NB4 (cell line): ENCODE results near the gene THSD4.

ENCODE experiments used
- DNase-seq: peaks from one replicate; pipeline ENCODE4 v3.0.0; 2010; ENCODE audit warnings: low read depth
- H3K4me3 ChIP-seq: one replicate; pipeline ENCODE4 v1.5.1; 2011; ENCODE audit warnings: mild to moderate bottlenecking, low read depth, low read length, moderate library complexity
- MYC ChIP-seq: IDR thresholded peaks from 2 replicates; pipeline ENCODE4 v1.6.1; 2011; ENCODE audit warnings: low read depth, low read length
- POLR2A ChIP-seq: IDR thresholded peaks from 2 replicates; pipeline ENCODE4 v1.6.1; 2011; ENCODE audit warnings: mild to moderate bottlenecking; ENCODE audit not compliant: insufficient read length; ENCODE audit errors: extremely low read depth
- TF ChIP-seq, protein P1 (sequence below): IDR thresholded peaks from one replicate; pipeline ENCODE4 v1.5.1; 2012; ENCODE audit warnings: low read depth, low read length
- TF ChIP-seq, protein P2 (sequence below): IDR thresholded peaks from 2 replicates; pipeline ENCODE4 v1.6.1; 2011; ENCODE audit warnings: low read depth, low read length

Gene THSD4

DNA sequence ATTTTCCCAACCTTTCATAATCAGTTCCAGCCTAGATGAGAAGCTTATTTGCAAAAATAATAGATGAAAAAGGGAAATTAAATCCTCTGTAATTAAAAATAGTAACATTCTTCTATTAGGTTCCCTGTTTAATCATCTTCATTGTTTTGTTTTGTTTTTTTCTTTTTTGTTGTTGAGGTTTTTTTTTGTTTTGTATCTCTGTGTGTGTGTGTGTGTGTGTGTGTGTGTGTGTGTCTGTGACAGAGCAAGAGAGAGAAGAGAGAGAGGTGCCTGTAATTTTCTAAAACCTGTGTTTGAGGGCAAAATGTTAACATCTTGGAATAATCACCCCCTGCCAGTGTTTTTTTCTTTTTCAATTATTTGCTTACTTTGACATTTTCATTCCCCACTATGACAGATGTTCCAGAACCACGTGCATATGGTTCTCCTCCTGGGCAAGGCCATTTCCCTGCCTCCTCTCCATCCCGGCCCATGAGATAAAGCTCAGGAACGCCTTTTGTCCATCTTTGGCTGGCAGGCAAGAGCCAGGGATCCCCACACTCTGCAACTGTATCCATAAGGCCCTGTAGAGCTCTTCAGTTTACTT is 573.3 kb downstream of the THSD4 start:
- DNase-seq, result no peak
- no peak overlapping the region for H3K4me3 ChIP-seq
- TF ChIP-seq MYC (no peak), POLR2A (no peak)
- TF ChIP-seq, protein P1, sequence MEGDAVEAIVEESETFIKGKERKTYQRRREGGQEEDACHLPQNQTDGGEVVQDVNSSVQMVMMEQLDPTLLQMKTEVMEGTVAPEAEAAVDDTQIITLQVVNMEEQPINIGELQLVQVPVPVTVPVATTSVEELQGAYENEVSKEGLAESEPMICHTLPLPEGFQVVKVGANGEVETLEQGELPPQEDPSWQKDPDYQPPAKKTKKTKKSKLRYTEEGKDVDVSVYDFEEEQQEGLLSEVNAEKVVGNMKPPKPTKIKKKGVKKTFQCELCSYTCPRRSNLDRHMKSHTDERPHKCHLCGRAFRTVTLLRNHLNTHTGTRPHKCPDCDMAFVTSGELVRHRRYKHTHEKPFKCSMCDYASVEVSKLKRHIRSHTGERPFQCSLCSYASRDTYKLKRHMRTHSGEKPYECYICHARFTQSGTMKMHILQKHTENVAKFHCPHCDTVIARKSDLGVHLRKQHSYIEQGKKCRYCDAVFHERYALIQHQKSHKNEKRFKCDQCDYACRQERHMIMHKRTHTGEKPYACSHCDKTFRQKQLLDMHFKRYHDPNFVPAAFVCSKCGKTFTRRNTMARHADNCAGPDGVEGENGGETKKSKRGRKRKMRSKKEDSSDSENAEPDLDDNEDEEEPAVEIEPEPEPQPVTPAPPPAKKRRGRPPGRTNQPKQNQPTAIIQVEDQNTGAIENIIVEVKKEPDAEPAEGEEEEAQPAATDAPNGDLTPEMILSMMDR, result no peak
- TF ChIP-seq, protein P2, sequence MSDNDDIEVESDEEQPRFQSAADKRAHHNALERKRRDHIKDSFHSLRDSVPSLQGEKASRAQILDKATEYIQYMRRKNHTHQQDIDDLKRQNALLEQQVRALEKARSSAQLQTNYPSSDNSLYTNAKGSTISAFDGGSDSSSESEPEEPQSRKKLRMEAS, result no peak

DNA sequence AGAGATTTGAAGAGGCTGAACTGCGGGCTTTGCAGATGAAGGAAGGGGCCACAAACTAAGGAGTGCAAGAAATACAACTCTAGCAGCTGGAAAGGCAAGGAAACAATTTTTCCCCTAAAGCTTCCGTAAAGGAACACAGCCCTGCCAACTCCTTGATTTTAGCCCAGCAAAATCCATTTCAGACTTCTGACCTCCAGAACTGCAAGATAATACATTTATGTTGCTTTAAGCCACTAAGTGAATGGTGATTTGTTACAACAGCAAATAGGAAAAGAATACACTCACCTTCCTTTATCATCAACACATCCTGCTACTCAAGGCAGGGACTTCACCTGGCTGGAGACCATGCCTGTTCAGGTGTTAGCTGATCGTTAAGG is 575.8 kb downstream of the THSD4 start:
- TF ChIP-seq, protein P2, result no peak
- TF ChIP-seq MYC (no peak), POLR2A (no peak)
- TF ChIP-seq, protein P1, result no peak
- no peak overlapping the region for H3K4me3 ChIP-seq

DNA sequence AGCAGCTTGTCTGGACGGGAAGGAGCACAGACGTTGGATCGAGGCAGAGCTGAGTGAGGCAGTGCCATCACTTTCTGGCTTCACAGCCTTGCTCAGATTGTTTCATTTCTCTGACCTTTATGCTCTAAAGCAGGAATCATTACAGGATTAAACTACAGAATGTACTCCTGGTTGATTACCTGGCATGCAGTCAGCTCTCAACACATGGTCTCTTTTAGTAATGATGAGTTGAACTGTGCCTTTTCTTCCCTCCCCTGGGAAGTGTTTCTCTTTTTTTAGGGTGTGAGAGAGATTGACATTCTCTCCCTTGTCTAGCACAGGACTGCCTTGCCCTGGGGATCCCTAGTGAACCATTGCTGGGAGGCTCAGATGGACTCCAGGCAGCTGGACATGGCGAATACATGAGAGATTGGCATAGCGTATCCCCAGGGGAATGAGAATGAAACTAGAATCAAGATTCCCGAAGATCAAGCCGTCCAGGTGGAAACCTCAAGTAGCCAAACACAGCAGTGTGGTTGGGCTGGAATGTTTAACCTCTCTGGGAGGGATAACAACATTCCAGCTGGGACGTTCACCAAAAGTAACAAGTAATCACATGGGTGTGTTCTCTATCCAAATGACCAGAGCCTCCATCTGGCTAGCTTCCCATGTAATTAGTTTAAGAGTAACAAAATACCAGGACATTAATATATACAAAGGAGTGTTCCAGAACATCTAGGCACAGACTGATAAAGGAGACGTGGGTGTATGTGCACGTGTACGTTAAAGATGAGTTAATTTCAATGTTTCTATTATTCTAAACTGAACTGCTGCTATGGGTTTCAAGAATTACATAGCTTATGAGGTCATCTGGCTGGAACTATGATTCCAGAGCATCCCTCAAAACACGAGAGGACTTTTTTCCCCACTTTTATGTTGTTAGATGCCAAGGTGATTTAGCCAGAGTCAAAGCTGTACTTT is 576.5 kb downstream of the THSD4 start:
- no peak overlapping the region for H3K4me3 ChIP-seq
- TF ChIP-seq POLR2A (no peak), MYC (no peak)
- TF ChIP-seq, protein P1, result no peak
- TF ChIP-seq, protein P2, result no peak
- no peak for DNase-seq

More for the DNA sequence above, 575.8 kb downstream of the THSD4 start:
- DNase-seq, result no peak

DNA sequence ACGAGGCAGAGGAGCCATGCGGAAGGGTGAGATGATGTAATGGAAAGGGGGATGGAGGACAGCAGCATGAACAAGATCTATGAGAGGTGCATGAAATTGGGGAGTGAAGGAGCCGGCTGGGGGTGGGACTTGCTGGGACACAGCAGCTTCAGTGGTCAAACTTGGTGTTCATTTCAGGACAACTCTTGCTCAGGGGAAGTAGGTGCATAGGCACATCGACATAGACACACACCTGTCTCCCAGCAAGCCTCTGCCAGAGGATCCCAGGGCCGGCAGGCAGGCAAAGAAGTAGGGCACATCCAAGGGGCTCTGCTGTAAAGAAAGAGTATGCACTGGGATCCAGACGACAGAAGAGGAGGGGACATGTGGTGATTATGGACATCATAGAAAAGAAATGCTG is 582.0 kb downstream of the THSD4 start:
- TF ChIP-seq, protein P2, result no peak
- TF ChIP-seq POLR2A (no peak), MYC (no peak)
- TF ChIP-seq, protein P1, result no peak
- DNase-seq, result no peak
- H3K4me3 ChIP-seq, result no peak overlapping the region

DNA sequence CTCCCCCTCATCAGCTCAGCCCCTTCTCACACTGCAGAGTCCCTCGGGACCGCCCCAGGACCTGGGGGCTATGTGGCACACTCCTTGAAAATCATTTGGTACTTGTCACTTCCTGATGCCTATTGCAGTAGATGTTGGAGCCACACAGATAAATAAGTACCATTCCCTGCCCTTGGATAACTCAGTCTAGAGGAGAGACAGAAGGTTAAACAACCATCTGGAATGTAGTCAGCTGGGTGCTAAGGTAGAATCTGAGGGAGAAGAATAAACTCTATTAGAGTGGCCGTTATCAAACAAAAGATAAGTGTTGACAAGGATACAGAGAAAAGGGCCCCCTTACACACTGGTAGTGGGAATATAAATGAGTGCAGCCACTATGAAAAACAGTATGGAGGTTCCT is 582.8 kb downstream of the THSD4 start:
- no peak overlapping the region for H3K4me3 ChIP-seq
- TF ChIP-seq, protein P1, result no peak
- TF ChIP-seq MYC (no peak), POLR2A (no peak)
- TF ChIP-seq, protein P2, result no peak
- DNase-seq, result no peak
